Ammon's horn (tissue), 1 donor: ENCODE data around the gene RBM15.

Source experiments
- DNase-seq: peaks from one replicate; pipeline ENCODE4 v3.0.0-alpha.2; 2016; ENCODE audit warnings: low spot score

RBM15 gene, protein sequence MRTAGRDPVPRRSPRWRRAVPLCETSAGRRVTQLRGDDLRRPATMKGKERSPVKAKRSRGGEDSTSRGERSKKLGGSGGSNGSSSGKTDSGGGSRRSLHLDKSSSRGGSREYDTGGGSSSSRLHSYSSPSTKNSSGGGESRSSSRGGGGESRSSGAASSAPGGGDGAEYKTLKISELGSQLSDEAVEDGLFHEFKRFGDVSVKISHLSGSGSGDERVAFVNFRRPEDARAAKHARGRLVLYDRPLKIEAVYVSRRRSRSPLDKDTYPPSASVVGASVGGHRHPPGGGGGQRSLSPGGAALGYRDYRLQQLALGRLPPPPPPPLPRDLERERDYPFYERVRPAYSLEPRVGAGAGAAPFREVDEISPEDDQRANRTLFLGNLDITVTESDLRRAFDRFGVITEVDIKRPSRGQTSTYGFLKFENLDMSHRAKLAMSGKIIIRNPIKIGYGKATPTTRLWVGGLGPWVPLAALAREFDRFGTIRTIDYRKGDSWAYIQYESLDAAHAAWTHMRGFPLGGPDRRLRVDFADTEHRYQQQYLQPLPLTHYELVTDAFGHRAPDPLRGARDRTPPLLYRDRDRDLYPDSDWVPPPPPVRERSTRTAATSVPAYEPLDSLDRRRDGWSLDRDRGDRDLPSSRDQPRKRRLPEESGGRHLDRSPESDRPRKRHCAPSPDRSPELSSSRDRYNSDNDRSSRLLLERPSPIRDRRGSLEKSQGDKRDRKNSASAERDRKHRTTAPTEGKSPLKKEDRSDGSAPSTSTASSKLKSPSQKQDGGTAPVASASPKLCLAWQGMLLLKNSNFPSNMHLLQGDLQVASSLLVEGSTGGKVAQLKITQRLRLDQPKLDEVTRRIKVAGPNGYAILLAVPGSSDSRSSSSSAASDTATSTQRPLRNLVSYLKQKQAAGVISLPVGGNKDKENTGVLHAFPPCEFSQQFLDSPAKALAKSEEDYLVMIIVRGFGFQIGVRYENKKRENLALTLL

GRCh38 chr1:110338886-110339406, at the start of gene RBM15:
RBM15 (plus strand) TSS chr1:110339377; CDS start chr1:110339406, 29 bp downstream.
- peak; percentile 100 for DNase-seq

- DNase-seq, result no peak
Observed at GRCh38 chr1:110291241-110292030, 47.7 kb upstream of the RBM15 start.

DNA sequence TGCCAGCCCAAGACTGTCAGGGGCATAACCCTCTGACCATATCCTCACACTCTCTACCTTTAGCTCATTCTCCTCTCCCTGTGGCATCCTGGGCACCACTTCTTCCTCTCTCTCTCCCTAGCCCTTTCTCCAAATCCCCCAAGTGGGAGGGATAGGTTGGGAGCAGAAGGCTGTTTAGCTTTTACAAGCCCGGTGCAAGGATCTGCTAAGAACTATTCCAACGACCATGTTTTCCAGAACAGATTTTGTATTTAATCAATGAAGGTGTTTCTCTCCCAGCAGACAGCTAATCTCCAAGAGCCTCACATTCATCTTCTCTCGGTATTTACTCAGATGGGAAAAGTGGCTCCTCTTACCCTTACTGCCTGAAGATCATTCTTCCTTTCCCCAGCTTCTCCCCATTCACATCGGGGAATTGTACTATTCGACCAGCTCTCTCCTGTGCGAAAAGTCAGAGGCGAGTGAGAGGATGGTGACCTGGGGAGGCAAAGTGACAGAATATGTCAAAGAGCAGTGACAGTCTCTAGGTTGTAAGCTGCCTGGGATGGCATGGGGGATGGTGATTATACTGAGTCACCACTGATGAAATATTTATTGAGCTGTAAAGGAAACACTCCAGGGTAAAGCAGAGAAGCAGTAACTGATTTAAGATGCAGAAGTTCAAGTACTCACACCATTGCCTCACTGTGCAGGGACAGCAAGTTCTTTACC, 47.0 kb upstream of the RBM15 start:
- no peak for DNase-seq

- DNase-seq, result no peak
Observed at GRCh38 chr1:110293601-110294104, 45.5 kb upstream of the RBM15 start.

DNA sequence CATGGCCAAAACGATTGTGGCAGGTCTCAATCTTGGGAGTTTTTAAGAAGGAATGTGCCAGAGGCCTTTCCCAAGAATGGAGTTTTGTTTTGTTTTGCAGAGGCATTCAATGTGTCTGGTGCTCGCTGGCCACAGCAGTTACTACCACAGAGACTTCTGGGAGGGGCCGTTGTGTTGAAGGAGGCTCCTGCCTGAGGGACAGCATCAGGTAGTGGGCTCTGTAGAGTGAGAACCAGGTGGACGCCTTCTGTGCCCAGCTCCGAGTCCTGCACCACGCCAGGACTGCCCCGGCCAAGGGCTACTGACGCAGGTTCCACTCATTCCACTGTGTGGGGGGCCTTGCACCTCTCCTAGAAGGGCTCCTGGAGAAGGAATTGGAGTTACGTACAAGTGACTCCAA, 44.9 kb upstream of the RBM15 start:
- no peak for DNase-seq

- DNase-seq, result peak; percentile 51
Observed at GRCh38 chr1:110298991-110299390, 40.2 kb upstream of the RBM15 start.

DNA sequence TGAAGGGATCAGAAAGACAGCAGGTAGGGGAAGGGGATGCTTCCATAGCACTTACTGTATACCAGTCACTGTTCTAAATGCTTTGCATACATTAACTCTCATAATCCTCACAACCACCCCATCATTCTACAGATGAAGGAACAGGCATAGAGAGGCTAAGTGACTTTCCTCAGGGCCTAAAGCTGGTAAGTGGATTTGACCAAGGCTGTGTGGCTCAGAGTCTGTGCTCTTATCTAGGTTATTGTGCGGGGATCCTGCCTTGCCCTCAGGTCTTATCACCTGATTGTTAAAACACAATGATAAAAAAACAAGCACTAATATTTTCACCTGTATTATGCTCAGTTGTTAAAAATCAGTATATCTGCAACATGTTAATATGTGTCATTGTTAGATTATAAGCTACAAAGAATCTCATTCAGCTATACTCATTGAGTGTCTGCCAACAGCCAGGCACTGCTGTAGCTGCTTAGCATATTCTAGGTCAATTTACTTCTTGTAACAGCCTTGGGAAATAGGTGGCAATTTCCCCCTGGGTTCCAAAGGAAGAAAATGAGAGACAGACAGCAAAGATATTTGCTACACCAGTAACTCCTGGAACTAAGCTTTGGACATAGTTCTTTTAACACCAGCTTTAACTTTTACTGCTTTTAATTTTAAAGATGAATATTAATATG, 38.6 kb upstream of the RBM15 start:
- no peak for DNase-seq

DNA sequence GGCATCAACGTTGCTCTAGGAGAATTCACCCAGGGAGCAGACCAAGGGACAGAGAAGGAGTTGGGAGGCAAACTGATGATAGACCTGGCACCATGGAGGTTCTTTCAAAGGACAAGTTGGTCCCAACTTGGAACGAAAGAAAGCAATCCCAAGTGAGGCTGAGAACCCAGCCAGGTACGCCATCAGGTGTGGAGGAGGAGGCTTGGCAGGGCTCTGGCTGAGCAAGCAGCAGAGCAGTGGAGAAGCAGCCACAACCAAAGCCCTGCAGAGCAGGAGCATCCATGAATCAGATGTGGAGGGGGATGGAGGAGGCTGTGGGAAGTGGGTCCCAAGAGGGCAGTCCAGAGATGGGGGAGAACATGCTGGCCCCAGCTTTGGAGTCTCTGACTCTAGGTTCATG, 36.3 kb upstream of the RBM15 start:
- DNase-seq, result no peak

DNA sequence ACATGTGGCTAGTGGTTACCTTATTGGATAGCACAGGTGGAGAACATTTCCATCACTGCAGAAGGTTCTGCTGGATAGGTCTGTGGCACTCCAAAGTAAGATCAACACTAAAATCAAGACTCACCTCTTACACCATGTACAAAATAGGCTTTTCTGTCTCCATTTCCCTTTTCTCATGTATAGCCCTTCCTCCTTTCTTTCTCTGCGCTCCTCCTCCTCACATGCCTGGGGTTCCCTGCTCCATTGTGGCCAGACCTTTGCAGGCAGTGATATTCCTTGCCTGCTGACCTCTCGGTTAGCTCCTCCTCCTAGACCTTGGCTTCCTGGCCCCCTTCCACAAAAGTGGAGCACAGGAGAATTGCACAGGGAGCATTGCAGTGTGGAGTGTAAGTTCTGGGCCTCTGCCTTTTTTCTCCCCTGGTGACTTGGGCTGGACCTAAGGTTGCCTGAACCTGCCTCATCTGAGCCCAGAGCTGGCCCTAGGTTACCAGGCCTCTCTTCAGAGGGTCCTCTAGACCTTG, 33.2 kb upstream of the RBM15 start:
- DNase-seq, result no peak

DNA sequence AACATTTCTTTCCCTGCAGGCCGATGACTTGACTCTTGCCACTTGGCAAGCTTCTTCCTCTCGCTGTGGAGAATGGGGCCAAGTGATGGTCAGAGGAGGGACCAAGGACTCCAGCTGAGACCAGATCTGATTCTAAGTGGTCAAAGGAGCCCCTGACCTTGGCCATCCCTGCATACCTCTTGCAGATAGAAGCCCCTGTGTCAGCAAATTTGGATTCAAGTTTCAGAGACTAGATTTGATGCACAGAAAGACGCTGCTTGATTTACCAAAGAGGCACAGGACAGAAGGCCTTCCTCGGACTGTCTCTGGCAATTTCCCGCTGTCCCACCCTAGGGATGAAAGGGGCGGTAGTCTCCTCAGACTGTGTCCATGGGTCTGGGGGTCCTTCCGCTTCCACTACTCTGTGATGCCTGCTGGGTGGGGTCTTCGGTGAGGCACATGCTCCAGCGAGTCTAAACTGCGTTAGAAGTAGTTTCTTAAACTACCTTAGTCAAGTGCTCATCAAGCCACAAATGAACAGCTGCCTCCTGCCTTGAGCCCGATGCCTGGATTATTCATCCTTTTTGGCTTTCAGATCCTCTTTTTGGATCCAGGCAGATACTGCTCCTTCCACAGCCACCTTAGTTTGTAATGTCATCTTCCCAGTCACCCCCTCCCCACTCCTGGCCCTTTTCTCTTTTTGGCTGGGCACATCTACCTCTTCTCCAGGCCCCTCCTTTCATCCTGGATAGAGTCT, 31.8 kb upstream of the RBM15 start:
- DNase-seq, result no peak

GRCh38 chr1:110308247-110308646, 30.9 kb upstream of the RBM15 start:
- DNase-seq, result no peak

- no peak for DNase-seq
Observed at GRCh38 chr1:110309139-110309538, 30.0 kb upstream of the RBM15 start.

GRCh38 chr1:110309767-110310166, 29.4 kb upstream of the RBM15 start:
- DNase-seq, result no peak

DNA sequence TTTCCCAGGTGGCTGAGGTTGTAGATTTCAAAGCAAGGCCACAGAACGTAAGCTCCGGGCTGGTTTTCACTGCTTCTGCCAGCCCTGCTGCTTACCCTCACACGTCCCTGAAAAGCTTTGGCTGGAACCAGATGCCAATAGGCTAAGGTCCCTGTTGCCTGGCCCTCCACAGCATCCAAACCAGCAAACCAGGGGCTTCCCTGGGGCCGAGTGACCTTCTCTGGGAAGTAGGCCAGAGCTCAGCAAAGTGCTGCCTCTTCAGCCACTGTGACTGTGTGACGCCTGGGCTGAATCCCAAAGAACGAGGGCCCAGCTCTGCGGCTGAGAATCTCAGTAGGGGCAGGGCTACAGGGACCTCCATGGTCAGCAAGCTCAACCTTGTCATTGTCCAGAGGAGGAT, 28.9 kb upstream of the RBM15 start:
- DNase-seq, result peak; percentile 50

GRCh38 chr1:110312188-110313121, 26.7 kb upstream of the RBM15 start:
- DNase-seq, result peak; percentile 92

GRCh38 chr1:110316735-110317134, 22.4 kb upstream of the RBM15 start:
- DNase-seq, result no peak

DNA sequence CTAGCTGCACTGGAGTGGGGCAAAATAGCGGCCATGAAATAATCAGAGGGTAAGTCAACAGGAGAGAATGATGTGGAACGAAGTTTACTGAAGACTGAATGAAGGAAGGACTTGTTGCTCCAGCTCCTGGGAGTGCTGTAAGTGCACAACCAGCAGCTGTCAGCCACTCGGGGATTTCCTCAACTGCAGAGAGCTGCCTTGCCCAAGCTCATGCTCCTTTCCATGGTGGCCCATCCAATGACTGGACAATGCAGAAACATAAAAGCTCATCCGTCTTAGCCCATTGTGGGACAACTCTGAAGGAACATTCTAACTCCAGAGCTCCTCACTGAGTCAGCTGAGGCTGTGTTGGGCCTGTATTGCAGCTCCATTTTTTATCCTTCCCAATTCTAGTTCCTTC, 21.1 kb upstream of the RBM15 start:
- DNase-seq, result no peak
